Heart left ventricle (tissue), 16 donors: ENCODE measurements around the gene FMN2. TPM values are rescaled to one million over a fixed set of nuclear protein-coding genes. Genes with fewer than 3 reads are reported as not detected.

ENCODE experiments used
- ATAC-seq, 4 donors: fragments of 200-7000 bp; cut with Tn5 transposase; one replicate each; pipeline ENCODE4 v1.9.1; 2020 to 2022; ENCODE audit warnings: moderate library complexity in 4 of 4, mild to moderate bottlenecking in 3 of 4, moderate number of reproducible peaks in 1 of 4
- DNase-seq, 5 donors: peaks; one replicate each; pipeline ENCODE4 v3.0.0-alpha.2; 2020
- H3K27ac ChIP-seq, 12 donors: fragments of 200-600 bp; sonication (generic) in 4 of 12; one replicate each; pipeline versions ENCODE4 v1.5.0 to v1.8.0; 2016 to 2022; ENCODE audit warnings: mild to moderate bottlenecking in 2 of 12
- H3K27me3 ChIP-seq, 9 donors: fragments of 200-600 bp; sonication (generic) in 2 of 9; one replicate each; pipeline versions ENCODE4 v1.5.1 to v1.8.0; 2016 to 2022; ENCODE audit warnings: mild to moderate bottlenecking in 3 of 9
- H3K36me3 ChIP-seq, 9 donors: fragments of 200-600 bp; sonication (generic) in 2 of 9; one replicate each; pipeline versions ENCODE4 v1.5.0 to v1.8.0; 2018 to 2022; ENCODE audit warnings: mild to moderate bottlenecking in 2 of 9
- H3K4me1 ChIP-seq, 12 donors: fragments of 200-600 bp; sonication (generic) in 4 of 12; one replicate each; pipeline versions ENCODE4 v1.5.0 to v1.8.0; 2016 to 2022; ENCODE audit warnings: mild to moderate bottlenecking in 3 of 12
- H3K4me3 ChIP-seq, 12 donors: fragments of 200-600 bp; sonication (generic) in 4 of 12; one replicate each; pipeline versions ENCODE4 v1.5.0 to v1.8.0; 2017 to 2022; ENCODE audit warnings: mild to moderate bottlenecking in 9 of 12, moderate library complexity in 4 of 12
- H3K9me3 ChIP-seq, 12 donors: fragments of 200-600 bp; sonication (generic) in 4 of 12; one replicate each; pipeline versions ENCODE4 v1.5.0 to v1.8.0; 2016 to 2022; ENCODE audit warnings: mild to moderate bottlenecking in 1 of 12
- POLR2A ChIP-seq, 2 donors: fragments of 450-650 bp; IDR thresholded peaks; one replicate each; pipeline ENCODE4 v1.6.1; 2017; ENCODE audit warnings: antibody characterized with exemption in 2 of 2, mild to moderate bottlenecking in 2 of 2, moderate library complexity in 2 of 2
- WGBS, 4 donors: extraction: QIAGEN DNeasy Blood & Tissue Kit in 2 of 4; methylation state at CpG; one replicate each; pipeline versions ENCODE4 v1.1.5 to v1.1.7; 2013 to 2018; 5-methylcytosine and 5-hydroxymethylcytosine counted together
- intact Hi-C, 10 donors: fragments of 100-400 bp; cut with DNase I; formaldehyde crosslinking; loops; one replicate each; pipeline versions ENCODE4 v1.11.1 to v1.14.2; 2022
- polyA plus RNA-seq, 2 donors: library from polyadenylated mRNA; stranded (reverse); fragments of 200-250 nt; gene quantifications; one replicate each; pipeline ENCODE4 v1.2.3, GENCODE V29; 2013
- total RNA-seq, 9 donors: library from RNA; depleted of rRNA in 2 of 9; stranded (reverse); fragments of >200 nt in 2 of 9; fragmentation: NEBNext Ultra II Directional in 3 of 9; extraction: Animal tissue kit (Norgen Biotek cat#: 25700) in 3 of 9; gene quantifications; one replicate each; pipeline versions ENCODE4 v1.1.0 to v1.2.4, GENCODE V29; 2016 to 2023
- TF ChIP-seq, protein P1 (sequence below), 12 donors: fragments of 200-600 bp; sonication (generic) in 4 of 12; IDR thresholded peaks; one replicate each; pipeline versions ENCODE4 v1.5.0 to v1.8.0; 2018 to 2022; ENCODE audit warnings: antibody characterized with exemption in 12 of 12, mild to moderate bottlenecking in 5 of 12
- donor health status: ischemic (EF 13 %, LVEDD 7.1; RV severe dilation, severe dysfunction).
- donor health status: healthy with polysubstance abuse.
- donor health status: DM: no; HTN: yes; CAD: no.
- donor health status: DM: no; HTN: no; CAD: no.
- donor health status: ischemic (EF 25% LVEDD 6.9; RV normal size, moderate dysfunction).
- donor health status: ischemic (EF 25% LVEDD 5.7; RV mildly dilated, moderate dysfunction).
- donor health status: healthy.
- donor health status: DM: yes; HTN: yes; CAD: no.
- donor health status: ischemic (EF 35%, LVEDD 5.7; RV mildly dilated, moderate dysfunction).
- donor health status: nonischemic (EF 11% LVEDD 7.7; RV severe dilation, severe dysfunction).
- donor health status: DM: yes; HTN: yes; CAD: no.
- donor health status: PGD.
- donor health status: ischemic (EF 29% LVEDD 5.4; RV normal size, mild dysfunction).
- donor health status: nonischemic (EF 23%, LVEDD 6.1; RV moderate dilation, normal function).

Gene FMN2
- total and polyA plus RNA-seq, 11 donors, result 0.11 to 1.9 (median 0.31) TPM; not detected in 8

DNA sequence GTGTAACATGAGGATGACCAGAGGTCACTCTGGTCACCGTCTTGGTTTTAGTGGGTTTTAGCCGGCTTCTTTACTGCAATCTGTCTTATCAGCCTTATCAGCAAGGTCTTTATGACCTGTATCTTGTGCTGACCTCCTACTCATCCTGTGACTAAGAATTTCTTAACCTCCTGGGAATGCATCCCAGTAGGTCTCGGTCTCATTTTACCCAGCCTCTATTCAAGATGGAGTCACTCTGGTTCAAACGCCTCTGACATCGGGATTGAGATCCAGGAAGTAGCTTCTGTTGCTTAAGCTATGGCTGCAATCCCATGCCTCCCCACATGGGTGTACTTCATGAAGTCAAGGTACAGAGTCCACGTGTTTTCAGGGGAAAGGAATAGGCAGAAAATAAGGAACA is 19.9 kb downstream of the FMN2 start:
- H3K27me3 ChIP-seq, result peaks cover 0 to 6% (median 0%) of the 10 kb centered on the region in 9 donors
- ATAC-seq (no peak), DNase-seq (no peak)
- H3K9me3 ChIP-seq, result no peaks in the 10 kb centered on the region
- no peak overlapping the region for H3K4me3 ChIP-seq
- peak overlapping the region in 1 of 12 donors; percentile 58 for H3K27ac ChIP-seq
- intact Hi-C loops, result no loop called here
- 72 to 87% (median 73%) methylated on average over 6 of the region's 6 CpGs for WGBS, 4 donors
- TF ChIP-seq, protein P1, sequence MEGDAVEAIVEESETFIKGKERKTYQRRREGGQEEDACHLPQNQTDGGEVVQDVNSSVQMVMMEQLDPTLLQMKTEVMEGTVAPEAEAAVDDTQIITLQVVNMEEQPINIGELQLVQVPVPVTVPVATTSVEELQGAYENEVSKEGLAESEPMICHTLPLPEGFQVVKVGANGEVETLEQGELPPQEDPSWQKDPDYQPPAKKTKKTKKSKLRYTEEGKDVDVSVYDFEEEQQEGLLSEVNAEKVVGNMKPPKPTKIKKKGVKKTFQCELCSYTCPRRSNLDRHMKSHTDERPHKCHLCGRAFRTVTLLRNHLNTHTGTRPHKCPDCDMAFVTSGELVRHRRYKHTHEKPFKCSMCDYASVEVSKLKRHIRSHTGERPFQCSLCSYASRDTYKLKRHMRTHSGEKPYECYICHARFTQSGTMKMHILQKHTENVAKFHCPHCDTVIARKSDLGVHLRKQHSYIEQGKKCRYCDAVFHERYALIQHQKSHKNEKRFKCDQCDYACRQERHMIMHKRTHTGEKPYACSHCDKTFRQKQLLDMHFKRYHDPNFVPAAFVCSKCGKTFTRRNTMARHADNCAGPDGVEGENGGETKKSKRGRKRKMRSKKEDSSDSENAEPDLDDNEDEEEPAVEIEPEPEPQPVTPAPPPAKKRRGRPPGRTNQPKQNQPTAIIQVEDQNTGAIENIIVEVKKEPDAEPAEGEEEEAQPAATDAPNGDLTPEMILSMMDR (IDR thresholded peaks at IDR 0.05), result no peak
- H3K4me1 ChIP-seq, result no peaks in the 10 kb centered on the region
- no peaks in the 10 kb centered on the region for H3K36me3 ChIP-seq

DNA sequence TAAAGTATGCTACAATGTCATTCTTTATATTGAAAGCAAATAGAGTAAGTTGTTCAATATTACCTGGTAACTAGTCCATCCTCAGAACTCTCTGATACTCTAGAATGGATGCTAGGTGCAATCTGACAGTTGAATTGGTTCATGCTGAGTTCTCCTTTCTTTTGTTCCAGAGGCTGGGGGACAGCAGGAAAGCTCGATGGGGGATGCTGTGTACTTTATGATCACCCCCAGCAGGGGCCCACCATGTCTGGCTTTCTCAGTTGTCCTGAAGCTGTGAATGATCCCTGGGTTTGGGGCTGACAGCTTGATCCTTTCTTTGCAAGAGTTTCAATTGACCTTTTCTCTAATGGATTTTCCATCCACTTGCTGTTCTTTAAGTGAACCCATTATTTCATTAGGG is 22.5 kb downstream of the FMN2 start:
- DNase-seq (no peak), ATAC-seq (no peak)
- TF ChIP-seq, protein P1 (IDR thresholded peaks at IDR 0.05), result no peak
- TF ChIP-seq POLR2A (IDR thresholded peaks at IDR 0.05), result no peak
- H3K4me1 ChIP-seq, result no peaks in the 10 kb centered on the region
- 32 to 38% (median 33%) methylated on average over 1 of the region's 1 CpG for WGBS, 4 donors
- H3K36me3 ChIP-seq, result no peaks in the 10 kb centered on the region
- peaks cover 0 to 6% (median 0%) of the 10 kb centered on the region in 9 donors for H3K27me3 ChIP-seq
- H3K4me3 ChIP-seq, result no peak overlapping the region
- H3K27ac ChIP-seq, result no peak overlapping the region
- intact Hi-C loops, result no loop called here
- no peaks in the 10 kb centered on the region for H3K9me3 ChIP-seq

DNA sequence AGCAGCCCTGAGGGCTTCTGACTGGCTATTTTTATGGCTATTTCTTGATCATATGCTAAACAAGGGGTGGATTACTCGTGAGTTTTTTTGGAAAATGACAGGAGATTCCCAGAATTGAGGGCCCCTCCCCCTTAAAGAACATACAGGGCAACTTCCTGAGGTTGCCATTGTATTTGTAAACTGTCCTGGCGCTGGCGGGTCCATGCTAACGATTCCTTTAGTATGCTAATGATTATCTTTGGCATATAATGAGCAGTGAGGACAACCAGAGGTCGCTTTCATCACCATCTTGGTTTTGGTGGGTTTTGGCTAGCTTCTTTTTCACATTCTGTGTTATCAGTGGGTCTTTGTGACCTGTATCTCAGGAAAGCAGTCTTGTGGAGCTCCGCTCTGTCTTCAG is 24.1 kb downstream of the FMN2 start:
- Histone ChIP-seq H3K27ac (no peak overlapping the region), H3K4me3 (no peak overlapping the region), H3K9me3 (no peaks in the 10 kb centered on the region), H3K27me3 (peaks cover 0 to 6% (median 0%) of the 10 kb centered on the region in 9 donors), H3K36me3 (no peaks in the 10 kb centered on the region), H3K4me1 (no peaks in the 10 kb centered on the region)
- intact Hi-C loops, result no loop called here
- TF ChIP-seq, protein P1 (IDR thresholded peaks at IDR 0.05), result no peak
- no peak for TF ChIP-seq POLR2A (IDR thresholded peaks at IDR 0.05)
- DNase-seq (no peak), ATAC-seq (no peak)
- 65 to 73% (median 68%) methylated on average over 6 of the region's 6 CpGs for WGBS, 4 donors

DNA sequence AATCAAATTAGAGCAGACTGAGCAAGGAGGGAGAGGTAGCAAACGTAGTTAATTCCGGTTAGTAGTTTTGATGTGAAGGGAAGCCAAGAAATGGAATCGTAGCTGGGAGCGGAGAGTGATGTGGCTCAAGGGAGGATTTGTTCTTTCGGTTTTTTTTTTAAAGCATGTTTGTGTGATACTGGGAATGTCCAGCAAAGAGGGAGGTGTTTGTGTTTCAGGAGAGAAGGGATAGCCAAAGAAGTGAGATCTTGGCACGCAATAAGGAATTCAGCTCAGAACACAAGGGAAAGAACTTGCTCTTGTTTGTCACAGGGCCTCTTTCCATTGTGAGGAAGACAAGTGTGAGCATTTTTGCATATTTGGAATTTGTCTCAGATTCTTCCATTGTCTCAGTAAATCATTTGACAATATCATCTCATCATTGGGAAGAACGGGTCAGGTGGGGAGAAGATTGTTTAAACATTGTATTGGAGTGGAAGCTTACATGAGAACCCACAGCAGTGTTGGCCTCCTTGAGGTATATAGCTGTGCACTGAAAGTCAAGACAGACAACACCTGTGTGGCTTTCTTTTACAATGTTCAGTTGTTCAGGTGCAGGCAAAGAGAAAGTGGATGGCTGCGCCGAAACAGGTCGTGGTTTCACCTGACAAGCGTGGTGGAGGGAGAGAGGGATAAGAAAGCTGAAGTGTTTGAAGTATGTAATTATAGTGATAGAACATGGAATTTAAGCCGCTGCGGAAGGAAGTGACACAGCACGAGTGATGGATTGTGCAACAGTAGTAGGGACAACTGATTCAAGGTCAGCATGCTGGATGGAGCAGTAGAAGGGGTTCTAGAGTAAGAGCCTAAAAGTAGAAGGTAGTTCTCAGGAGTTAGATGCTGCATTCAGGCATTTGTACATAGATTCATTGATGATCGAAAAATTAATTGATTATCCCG is 25.4 kb downstream of the FMN2 start:
- 84 to 89% (median 88%) methylated on average over 15 to 16 of the region's 16 CpGs for WGBS, 4 donors
- ATAC-seq (no peak), DNase-seq (no peak)
- intact Hi-C loops, result no loop called here
- no peak overlapping the region for H3K4me3 ChIP-seq
- no peaks in the 10 kb centered on the region for H3K9me3 ChIP-seq
- no peaks in the 10 kb centered on the region for H3K36me3 ChIP-seq
- no peak overlapping the region for H3K27ac ChIP-seq
- no peaks in the 10 kb centered on the region for H3K4me1 ChIP-seq
- peaks cover 0 to 6% (median 0%) of the 10 kb centered on the region in 9 donors for H3K27me3 ChIP-seq
- TF ChIP-seq POLR2A (IDR thresholded peaks at IDR 0.05), result no peak
- TF ChIP-seq, protein P1 (IDR thresholded peaks at IDR 0.05), result no peak
